Stimulated activated CD4-positive, alpha-beta T cell treated with anti-CD3 and anti-CD28 coated beads, Interleukin-2, amount 100 ng/mL, for 48 hours (primary cell): ENCODE measurements around the gene HIRA.
"Not testable (repeated sequence)": the region's sequence is repeated elsewhere in the genome, so short reads cannot be mapped to it uniquely, and the experiment has no call there.

Source experiments
- DNase-seq, 2 donors: peaks; one replicate each; pipeline ENCODE4 v3.0.0-alpha.2; 2020

HIRA gene

GRCh38 chr22:19442166-19442565 is 10.6 kb upstream of the HIRA start:
- DNase-seq: no peak

- DNase-seq: no peak
These were observed 9.1 kb upstream of the HIRA start for GRCh38 chr22:19440411-19441195.

GRCh38 chr22:19438298-19438697 is 6.8 kb upstream of the HIRA start:
- no peak for DNase-seq

DNA sequence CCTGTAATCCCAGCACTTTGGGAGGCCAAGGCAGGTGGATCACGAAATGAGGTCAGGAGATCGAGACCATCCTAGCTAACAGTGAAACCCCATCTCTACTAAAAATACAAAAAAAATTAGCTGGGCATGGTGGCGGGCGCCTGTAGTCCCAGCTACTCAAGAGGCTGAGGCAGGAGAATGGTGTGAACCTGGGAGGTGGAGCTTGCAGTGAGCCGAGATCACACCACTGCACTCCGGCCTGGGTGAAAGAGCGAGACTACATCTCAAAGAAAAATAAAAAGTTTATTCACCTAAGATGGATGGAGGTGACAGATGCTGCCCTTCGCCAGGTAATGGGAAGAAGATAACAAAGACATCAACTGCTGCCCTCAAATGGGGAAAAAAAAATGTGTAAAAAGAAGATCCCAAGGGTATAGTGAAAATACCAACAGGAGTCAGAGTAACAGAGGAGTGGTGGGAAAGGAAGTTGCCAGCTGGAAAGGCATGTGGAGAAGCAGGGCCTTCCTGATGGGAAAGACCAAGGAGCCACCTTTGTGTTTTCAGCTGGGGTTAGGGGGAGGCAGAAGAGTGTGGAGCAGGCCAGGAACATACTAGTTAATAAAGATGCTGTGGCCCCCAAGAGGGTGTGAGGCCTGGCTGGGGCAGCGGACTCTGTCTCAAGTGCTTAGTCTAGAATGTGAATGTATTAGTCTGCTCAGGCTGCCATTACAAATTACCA is 5.1 kb upstream of the HIRA start:
- not testable (repeated sequence) for DNase-seq

GRCh38 chr22:19434829-19435580 is 3.5 kb upstream of the HIRA start:
- no peak for DNase-seq

- no peak for DNase-seq
These were observed 2.9 kb upstream of the HIRA start for GRCh38 chr22:19434401-19434800.

DNA sequence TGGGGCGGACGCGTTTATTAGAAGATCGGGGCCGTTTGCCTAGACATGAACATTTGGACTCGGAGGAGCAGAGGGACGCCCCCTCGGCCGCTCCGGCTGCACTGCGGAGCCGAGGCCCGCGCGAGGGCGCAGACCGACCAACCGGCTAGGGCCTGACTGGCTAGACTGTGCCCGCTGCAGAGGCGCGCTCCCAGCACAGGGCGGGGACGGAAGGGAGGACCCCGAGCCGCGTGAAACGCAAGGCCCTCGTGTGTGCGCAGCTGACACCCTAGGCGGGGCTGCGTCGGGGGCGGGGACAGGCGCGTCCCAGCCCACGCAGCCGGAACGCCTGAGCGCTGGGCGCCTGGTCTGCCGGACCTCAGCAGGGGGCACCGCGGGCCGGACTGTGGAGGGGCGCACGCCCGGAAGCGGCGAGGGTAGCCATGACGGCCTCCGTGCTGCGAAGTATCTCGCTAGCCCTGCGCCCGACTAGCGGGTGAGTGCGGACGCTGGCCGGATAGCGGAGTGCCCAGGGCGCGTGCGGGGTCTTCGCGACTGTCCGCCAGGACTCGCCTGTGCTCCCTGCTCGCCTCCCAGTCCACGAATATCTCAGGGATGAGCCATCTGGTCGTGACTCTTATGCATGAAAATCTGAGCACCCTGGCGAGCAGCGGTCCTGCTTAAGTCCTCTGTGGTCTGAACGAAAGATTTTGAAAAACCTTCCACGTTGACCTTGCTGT is 759 bp upstream of the HIRA start, which contains the start of gene MRPL40:
TSS of gene MRPL40 (plus strand) at position 413 of the 719 bp plus-strand sequence. CDS start at position 423, 10 bp downstream.
- peak; percentile 86 to 87 for DNase-seq

DNA sequence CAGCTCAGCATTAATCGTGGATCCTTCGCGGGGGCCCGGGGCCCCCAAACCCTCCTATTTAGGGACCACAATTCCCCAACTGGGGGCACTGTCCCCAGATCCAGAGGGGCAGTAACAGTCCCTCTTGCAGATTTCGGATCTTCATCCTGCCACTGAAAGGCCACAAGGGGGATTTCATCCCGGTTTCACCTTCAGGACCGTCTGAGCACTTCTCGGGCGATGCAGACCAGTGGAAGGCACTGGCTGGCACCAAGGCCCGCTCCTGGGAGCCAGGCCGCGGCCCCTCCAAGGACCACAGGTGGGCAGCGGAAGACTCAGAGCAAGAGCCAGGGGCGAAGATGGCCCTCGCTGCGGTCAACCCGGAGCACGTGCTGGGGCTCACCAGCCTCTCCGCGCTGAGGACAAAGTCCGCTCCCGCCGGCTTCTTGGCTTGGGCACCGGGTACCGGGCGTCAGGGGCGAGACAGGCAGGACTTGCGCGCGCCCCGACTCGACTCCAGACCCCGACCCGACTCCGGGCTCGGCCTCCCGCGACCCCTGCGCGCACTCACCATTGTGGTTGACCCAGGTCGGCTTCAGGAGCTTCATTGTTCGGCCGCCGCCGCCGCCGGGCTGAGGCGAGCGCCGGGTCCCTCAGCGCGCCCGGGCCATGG is 517 bp downstream of the HIRA start:
- DNase-seq: peak in 1 of 2 donors; percentile 14

DNA sequence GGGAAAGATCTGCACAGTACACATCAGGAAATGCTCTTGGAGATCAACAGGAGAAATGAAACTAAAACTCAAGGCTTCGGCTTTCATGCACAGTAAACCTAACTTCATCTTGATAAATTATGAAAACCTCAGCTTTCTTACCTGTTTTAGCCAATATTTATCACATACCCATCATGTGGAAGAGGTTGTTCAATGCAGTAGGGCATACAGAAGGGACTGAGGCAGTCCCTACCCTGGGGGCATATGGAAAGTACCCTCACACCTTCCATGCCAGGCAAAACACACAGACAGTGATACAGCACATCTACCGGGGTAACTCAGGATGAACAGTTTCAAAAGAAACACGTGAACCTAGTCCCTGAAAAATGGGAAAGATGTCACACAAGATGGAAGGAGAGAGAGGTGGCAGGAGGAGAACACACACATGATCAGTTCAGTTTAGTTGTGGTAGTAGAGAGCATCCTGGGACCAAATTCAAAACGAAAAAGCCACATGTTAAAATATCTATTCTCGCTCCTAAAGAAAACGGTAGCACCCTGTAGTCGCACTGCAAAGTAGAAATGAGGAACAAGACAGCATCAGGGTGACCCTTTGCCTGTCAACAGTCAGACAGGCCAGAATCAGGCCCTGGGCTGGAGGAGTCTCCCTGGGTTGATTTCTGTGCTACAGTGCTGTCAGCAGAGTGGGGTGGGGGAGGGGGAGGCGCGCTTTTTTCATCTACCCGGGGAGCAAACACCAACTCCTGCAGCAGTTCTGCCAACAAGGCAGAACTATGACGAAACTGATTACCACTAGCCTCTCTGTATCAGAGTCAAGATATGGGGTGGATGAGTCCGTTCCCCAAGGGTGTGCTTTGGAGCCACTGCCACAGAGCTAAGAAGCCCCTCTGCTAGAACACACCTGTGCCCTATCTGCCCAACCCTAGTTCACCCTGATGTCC is 1.3 kb downstream of the HIRA start:
- DNase-seq: peak in 1 of 2 donors; percentile 20

DNA sequence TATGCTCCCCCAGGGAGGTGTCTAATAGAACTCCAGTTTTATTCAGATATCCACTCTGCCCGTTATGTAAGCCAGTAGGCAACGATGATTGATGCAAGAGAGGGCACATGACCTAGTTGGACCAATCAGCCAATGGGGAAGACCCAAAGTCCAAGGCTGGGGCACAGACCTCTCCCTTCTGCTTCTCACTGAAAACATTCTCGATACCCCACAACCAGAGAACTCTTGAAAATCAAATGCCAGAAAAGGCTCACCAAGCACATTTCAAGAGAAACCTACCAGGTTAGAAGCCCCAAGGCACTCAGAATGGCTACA is 7.4 kb downstream of the HIRA start:
- DNase-seq: no peak

- DNase-seq: no peak
These were observed 8.9 kb downstream of the HIRA start for GRCh38 chr22:19422440-19423301.

GRCh38 chr22:19420321-19420720 is 11.2 kb downstream of the HIRA start:
- no peak for DNase-seq

DNA sequence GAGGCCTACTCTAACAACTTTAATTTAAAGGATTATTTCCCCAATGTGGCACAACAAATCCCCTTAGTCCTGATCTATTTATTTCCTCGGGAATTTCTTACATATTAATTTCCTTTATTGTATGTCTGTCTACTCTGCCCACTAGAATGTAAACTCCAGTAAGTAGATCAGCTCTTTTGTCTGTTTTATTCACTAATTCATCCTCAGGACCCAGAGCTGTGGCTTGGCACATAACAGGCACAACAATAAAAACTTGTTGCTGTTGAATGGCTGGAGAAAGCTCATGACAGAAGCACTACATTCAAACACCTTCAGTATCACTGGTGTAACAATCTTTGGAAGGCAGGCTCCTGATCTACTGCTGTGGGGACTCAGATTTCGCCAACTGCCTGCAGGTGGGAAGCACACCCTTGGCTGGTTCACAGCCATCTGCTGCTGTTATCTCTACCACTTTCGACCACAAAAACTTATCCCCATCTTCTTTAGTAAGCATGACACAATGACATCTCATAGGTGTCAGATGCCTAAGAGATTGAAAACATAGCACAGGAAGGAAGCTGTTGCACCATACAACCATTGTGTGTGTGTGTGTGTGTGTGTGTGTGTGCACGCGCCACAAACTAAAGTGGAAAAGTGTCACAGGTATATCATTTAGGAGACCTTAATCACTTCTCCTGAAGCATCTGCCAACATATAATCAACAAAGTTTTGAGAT is 11.9 kb downstream of the HIRA start:
- DNase-seq: peak in 1 of 2 donors; percentile 12

GRCh38 chr22:19419086-19419463 is 12.5 kb downstream of the HIRA start:
- DNase-seq: no peak

DNA sequence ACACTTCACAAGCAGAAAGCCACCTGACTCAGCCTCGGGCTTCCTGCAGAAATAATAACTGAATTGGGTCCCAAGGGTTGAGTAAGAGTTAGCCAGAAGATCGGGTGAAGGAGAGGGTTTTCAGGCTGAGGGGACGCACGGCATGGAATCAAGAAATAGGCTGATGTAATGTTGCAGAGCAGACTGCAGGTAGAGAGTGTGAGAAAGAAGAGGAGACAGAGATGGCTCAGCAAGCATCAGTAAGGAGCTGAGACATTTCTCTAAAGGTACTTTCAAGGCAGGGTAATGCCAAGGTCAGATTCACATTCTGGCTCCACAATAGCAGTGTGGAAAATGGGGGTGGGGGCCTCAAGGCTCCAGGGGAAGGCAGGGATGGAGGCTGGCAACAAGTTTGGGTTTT is 18.6 kb downstream of the HIRA start:
- no peak for DNase-seq

DNA sequence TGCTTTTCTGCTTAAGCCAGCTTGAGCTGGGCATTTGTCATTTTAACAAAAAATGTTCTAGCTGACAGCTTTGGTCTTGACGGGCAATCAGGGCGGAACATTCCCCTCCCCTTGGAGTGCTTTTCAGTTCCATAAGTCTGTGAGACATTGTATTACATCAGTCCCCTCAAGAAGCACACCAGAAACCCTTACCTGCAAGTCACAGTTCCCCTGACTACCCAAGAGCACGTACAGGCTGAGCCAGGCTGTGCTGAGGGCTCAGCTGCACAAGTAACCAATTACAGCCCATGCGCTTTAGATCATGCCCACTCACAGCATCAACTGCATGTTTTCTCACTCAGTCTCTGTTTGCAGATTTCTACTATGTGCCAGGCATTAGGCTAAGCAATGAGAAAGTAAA is 19.1 kb downstream of the HIRA start:
- DNase-seq: no peak

GRCh38 chr22:19411690-19412045 is 19.9 kb downstream of the HIRA start:
- DNase-seq: no peak

DNA sequence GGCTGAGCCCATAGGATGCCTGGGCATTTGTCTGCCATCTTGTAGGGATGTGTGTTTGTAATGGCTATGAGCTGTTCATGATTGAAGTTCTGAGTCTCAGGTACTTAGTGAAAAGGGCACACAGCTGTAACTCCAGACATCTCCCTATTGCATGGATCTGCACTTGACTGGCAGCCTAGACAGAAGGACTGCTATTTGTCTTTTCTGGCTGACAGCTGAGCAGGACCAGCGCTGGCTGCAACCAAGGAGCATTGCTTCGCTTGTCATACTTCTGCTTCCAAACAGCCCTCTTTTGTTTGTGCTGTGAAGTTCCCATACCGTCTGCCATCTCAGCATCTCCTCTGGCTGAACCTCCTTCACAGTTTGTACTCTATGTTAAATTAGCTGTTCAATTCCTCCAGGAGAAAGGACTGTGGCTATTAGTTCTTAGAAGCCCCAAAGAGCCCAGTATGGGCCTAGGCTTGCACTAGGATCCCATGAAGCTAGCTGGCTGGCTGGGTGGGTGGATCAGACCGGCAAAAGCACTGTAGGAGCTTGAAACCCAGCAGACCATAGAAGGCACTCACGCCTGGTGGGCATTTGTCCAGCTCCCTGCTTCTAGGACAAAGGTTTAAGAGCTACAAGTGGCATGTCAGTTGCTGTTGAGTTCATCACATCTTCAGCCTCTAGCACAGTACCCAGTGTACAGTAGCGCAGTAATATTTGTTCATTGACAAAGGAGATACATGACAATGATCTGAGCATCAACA is 20.4 kb downstream of the HIRA start:
- no peak for DNase-seq
